ENCODE data around the gene IL21R. TPM values are rescaled to one million over a fixed set of nuclear protein-coding genes. Genes with fewer than 3 reads are reported as not detected.

Gene IL21R
- total and polyA plus RNA-seq, 9 of the 15 experiments (the other 6 are each of a cell fraction or from before 2014, with no cell fraction given): 0.04 to 0.34 (median 0.18) TPM; not detected in 1

GRCh38 chr16:27374804-27375425, 27.1 kb upstream of the IL21R start (continued):
- TF ChIP-seq ZNF407 (IDR thresholded peaks at IDR 0.05; ENCODE audit: low read depth): no peak
- no peak for TF ChIP-seq ZBTB43 (CRISPR knock-in tag; IDR thresholded peaks at IDR 0.05)
- no peak for TF ChIP-seq NCOA4 (IDR thresholded peaks at IDR 0.05; ENCODE audit: partially characterized antibody)
- no peak; the same call in 1 of the 2 replicates for TF ChIP-seq ATF3 (IDR thresholded peaks at IDR 0.05)
- TF ChIP-seq ATF3 (CRISPR knock-in tag; conservative IDR thresholded peaks at IDR 0.05): no peak
- TF ChIP-seq PCBP2 (IDR thresholded peaks at IDR 0.05; ENCODE audit: low read depth, low read length, poor library complexity, severe bottlenecking): no peak
- TF ChIP-seq BMI1 (IDR thresholded peaks at IDR 0.05; ENCODE audit: low read length): no peak
- peak; percentile 41; the same call in 1 of the 2 replicates for TF ChIP-seq L3MBTL2 (IDR thresholded peaks at IDR 0.05)
- TF ChIP-seq ZNF124 (CRISPR knock-in tag; IDR thresholded peaks at IDR 0.05): no peak
- no peak for TF ChIP-seq SAP30 (IDR thresholded peaks at IDR 0.05; ENCODE audit: borderline replicate concordance, insufficient read depth, low read depth, low read length, poor library complexity, severe bottlenecking)
- TF ChIP-seq ZNF384 (IDR thresholded peaks at IDR 0.05; ENCODE audit: low read depth, low read length): no peak
- TF ChIP-seq USF1 (CRISPR knock-in tag; IDR thresholded peaks at IDR 0.05): peak; percentile 95
- peak; percentile 57 for TF ChIP-seq NFYB (IDR thresholded peaks at IDR 0.05; ENCODE audit: extremely low read depth, insufficient read length)
- TF ChIP-seq HMGXB4 (CRISPR knock-in tag; IDR thresholded peaks at IDR 0.05): no peak
